HTR-8/SVneo (cell line): ENCODE measurements around the gene RAPGEF4.

Experiments
- DNase-seq: peaks from one replicate; pipeline ENCODE4 v3.0.0; 2011; ENCODE audit warnings: low spot score, mixed read lengths; ENCODE audit not compliant: insufficient read length
- FAIRE-seq: peaks from 2 replicates; lab custom pipeline; 2011; peaks lifted over from hg19 to GRCh38; lab: Jason Lieb, UNC

RAPGEF4 gene

DNA sequence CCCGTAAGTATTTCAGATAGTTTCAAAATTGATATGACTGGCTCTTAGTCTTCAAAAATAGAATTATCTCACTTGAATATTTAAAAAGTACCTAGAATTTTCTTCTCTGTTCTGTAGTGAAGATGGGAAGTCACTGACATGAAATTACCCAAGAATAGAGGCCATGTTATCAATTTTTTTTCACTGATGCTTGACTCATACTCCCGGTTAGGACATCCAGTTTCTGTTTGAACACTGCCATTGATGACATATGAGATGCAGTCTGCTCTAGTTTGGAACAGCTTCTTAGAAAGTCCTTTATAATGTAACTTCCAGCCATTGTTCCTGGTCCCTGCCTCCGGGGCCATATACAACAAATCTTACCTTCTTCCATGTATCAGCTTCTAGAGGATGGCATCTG, 366.0 kb downstream of the RAPGEF4 start:
- FAIRE-seq (no peak), DNase-seq (no peak)
